Ascending aorta (tissue), 2 donors: Measurements from ENCODE around the gene ING4. TPM values are rescaled to one million over a fixed set of nuclear protein-coding genes. Genes with fewer than 3 reads are reported as not detected.

Source experiments
- DNase-seq, 2 donors: peaks; one replicate each; pipeline ENCODE4 v3.0.0-alpha.2; 2019; ENCODE audit warnings: low spot score in 2 of 2
- H3K27ac ChIP-seq, 2 donors: fragments of 200-600 bp; sonication (generic); one replicate each; pipeline ENCODE4 v1.5.1; 2016 to 2017; ENCODE audit warnings: mild to moderate bottlenecking in 1 of 2
- H3K27me3 ChIP-seq: fragments of 200-600 bp; sonication (generic); one replicate; pipeline ENCODE4 v1.5.1; 2017
- H3K36me3 ChIP-seq, 2 donors: fragments of 200-600 bp; sonication (generic); one replicate each; pipeline ENCODE4 v1.5.1; 2016
- H3K4me1 ChIP-seq, 2 donors: fragments of 200-600 bp; sonication (generic); one replicate each; pipeline ENCODE4 v1.5.1; 2016 to 2017; ENCODE audit warnings: mild to moderate bottlenecking in 1 of 2
- H3K4me3 ChIP-seq, 2 donors: fragments of 200-600 bp; sonication (generic); one replicate each; pipeline ENCODE4 v1.5.1; 2016 to 2017; ENCODE audit warnings: mild to moderate bottlenecking in 1 of 2
- H3K9me3 ChIP-seq, 2 donors: fragments of 200-600 bp; sonication (generic); one replicate each; pipeline ENCODE4 v1.5.1; 2016
- intact Hi-C: fragments of 100-400 bp; cut with DNase I; formaldehyde crosslinking; loops from one replicate; pipeline ENCODE4 v1.15.1; 2023
- total RNA-seq: library from RNA; depleted of rRNA; stranded (reverse); fragments of >200 nt; gene quantifications from one replicate; pipeline ENCODE4 v1.1.0, GENCODE V29; 2016
- TF ChIP-seq, protein P1 (sequence below), 3 experiments: fragments of 200-600 bp in 2 of 3; fragments of 450-650 bp in 1 of 3; sonication (generic) in 2 of 3; IDR thresholded peaks; one replicate each; pipeline ENCODE4 v1.5.1; 2016 to 2019; ENCODE audit warnings: antibody characterized with exemption in 3 of 3, mild to moderate bottlenecking in 1 of 3, moderate library complexity in 1 of 3

ING4 gene
- total RNA-seq, 1 donor from 2014 or later: 2.6 TPM

GRCh38 chr12:6699989-6700645, 37.2 kb upstream of the ING4 start:
- TF ChIP-seq, protein P1, sequence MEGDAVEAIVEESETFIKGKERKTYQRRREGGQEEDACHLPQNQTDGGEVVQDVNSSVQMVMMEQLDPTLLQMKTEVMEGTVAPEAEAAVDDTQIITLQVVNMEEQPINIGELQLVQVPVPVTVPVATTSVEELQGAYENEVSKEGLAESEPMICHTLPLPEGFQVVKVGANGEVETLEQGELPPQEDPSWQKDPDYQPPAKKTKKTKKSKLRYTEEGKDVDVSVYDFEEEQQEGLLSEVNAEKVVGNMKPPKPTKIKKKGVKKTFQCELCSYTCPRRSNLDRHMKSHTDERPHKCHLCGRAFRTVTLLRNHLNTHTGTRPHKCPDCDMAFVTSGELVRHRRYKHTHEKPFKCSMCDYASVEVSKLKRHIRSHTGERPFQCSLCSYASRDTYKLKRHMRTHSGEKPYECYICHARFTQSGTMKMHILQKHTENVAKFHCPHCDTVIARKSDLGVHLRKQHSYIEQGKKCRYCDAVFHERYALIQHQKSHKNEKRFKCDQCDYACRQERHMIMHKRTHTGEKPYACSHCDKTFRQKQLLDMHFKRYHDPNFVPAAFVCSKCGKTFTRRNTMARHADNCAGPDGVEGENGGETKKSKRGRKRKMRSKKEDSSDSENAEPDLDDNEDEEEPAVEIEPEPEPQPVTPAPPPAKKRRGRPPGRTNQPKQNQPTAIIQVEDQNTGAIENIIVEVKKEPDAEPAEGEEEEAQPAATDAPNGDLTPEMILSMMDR (IDR thresholded peaks at IDR 0.05): no peak
- DNase-seq: no peak
- Histone ChIP-seq H3K4me1 (peaks cover 0 to 8% of the 10 kb centered on the region in 2 donors), H3K27me3 (no peaks in the 10 kb centered on the region), H3K4me3 (peak overlapping the region; percentile 72 to 89), H3K36me3 (no peaks in the 10 kb centered on the region), H3K27ac (peak overlapping the region; percentile 46 to 62), H3K9me3 (no peaks in the 10 kb centered on the region)
- intact Hi-C loops: loop anchor here (1.0 kb wide), 1 partner anchor 24 kb away; the partner anchor contains the start of gene COPS7A

DNA sequence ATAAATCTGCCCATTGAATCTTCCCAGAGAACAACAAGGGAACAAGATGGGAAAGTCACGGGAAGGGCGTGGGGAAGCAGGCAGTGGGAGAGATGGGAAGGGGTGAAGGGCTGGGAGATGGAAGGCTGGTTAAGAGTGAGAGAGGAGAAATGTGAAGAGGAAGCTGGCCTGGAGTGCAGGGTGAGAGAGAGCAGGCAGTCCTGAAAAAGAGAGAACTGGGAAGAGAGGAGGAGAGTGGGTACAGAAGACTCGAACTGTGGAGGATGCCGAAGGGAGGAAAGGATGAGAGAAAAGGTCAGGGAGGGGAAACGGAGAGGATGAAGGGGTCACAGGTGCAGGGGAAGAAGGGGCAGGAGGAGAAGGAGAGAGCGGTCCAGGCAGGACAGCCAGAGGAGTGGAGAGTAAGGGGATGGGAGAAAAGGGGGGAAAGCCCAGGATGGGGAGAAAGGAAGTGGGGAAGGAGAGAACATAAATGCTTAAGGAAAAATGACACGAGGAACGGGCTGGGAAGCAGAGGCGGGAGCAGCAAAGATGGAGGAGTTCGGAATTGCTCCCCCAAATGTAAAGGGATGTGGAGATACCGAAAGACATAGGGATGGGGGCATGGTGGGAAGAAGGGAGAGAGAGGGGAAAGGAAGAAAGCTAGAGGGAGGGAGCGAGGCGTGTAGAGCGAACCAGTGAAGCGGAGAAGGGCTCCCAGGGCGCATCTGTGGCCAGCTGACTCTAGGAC, 36.5 kb upstream of the ING4 start:
- DNase-seq: no peak
- no peaks in the 10 kb centered on the region for H3K9me3 ChIP-seq
- peak overlapping the region; percentile 72 to 89 for H3K4me3 ChIP-seq
- H3K4me1 ChIP-seq: peaks cover 0 to 8% of the 10 kb centered on the region in 2 donors
- intact Hi-C loops: no loop called here
- H3K27me3 ChIP-seq: no peaks in the 10 kb centered on the region
- peaks cover 0 to 2% of the 10 kb centered on the region in 2 donors for H3K36me3 ChIP-seq
- peak overlapping the region; percentile 46 to 62 for H3K27ac ChIP-seq
- TF ChIP-seq, protein P1 (IDR thresholded peaks at IDR 0.05): no peak

GRCh38 chr12:6698352-6699046, 35.6 kb upstream of the ING4 start:
- no peak overlapping the region for H3K4me3 ChIP-seq
- H3K27ac ChIP-seq: no peak overlapping the region
- TF ChIP-seq, protein P1 (IDR thresholded peaks at IDR 0.05): no peak
- no peaks in the 10 kb centered on the region for H3K27me3 ChIP-seq
- no peak for DNase-seq
- no peaks in the 10 kb centered on the region for H3K9me3 ChIP-seq
- peaks cover 0 to 3% of the 10 kb centered on the region in 2 donors for H3K36me3 ChIP-seq
- H3K4me1 ChIP-seq: peaks cover 0 to 8% of the 10 kb centered on the region in 2 donors
- intact Hi-C loops: no loop called here

DNA sequence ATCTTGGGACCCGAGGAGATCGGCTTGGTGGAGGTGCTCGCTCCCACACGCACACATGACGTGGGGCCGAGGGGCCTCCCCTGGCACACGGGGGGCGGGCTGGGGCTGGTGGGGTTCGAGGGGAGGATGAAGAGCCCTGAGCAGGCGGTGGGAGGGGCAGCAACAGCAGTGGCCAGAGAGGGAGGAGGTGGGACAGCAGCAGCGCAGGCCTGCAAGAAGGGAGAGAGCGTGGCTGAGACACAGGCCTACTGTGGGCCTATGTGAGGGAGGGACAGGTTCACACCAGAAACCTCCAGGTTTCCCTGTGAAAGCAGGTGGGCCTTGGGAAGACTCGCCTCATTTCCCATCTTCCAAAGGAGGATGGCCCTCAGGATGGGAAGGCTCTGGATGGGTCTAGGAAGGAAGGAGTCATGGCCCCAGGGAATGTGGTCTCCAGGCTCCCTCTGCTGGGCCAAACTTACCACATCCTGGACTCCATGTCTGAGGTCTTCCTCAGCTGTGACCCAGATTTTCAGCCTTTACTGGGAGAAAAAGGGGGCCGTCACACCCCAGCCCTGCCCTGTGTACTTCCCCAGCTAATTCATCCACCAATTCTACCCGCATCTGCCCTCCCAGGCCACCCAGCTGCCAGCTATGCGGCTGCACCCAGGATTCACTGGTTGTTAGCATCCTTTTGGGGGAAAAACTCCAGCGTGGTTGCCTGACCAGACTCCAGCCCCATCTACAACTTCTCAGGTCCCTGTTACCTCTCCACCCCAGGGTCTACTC, 34.8 kb upstream of the ING4 start:
- no peaks in the 10 kb centered on the region for H3K9me3 ChIP-seq

More for the DNA sequence above, 34.8 kb upstream of the ING4 start:
- TF ChIP-seq, protein P1 (IDR thresholded peaks at IDR 0.05): peak in 1 of 3 experiments; percentile 31
- Histone ChIP-seq H3K27ac (no peak overlapping the region), H3K27me3 (no peaks in the 10 kb centered on the region), H3K36me3 (peaks cover 0 to 3% of the 10 kb centered on the region in 2 donors), H3K4me3 (no peak overlapping the region), H3K4me1 (peaks cover 0 to 8% of the 10 kb centered on the region in 2 donors)
- intact Hi-C loops: no loop called here
- no peak for DNase-seq
